Ectodermal cell (in vitro differentiated cells): ENCODE data around the gene ABHD8.
A peak's percentile ranks its signal among the peaks of the same experiment; 100 is the strongest.

Experiments
- H3K27ac ChIP-seq: 2 replicates; pipeline ENCODE4 v1.7.0; 2013; ENCODE audit warnings: mild to moderate bottlenecking, low read depth, low read length; ENCODE audit not compliant: insufficient read depth, poor library complexity, severe bottlenecking
- H3K27me3 ChIP-seq: 2 replicates; pipeline ENCODE4 v1.7.0; 2013; ENCODE audit warnings: mild to moderate bottlenecking, low read length; ENCODE audit not compliant: insufficient read depth, control insufficient read depth, poor library complexity, severe bottlenecking
- H3K36me3 ChIP-seq: one replicate; pipeline ENCODE4 v1.7.0; 2013; ENCODE audit warnings: low read length; ENCODE audit not compliant: control insufficient read depth, insufficient read depth
- H3K4me1 ChIP-seq: one replicate; pipeline ENCODE4 v1.7.0; 2013; ENCODE audit warnings: low read length; ENCODE audit not compliant: control insufficient read depth, insufficient read depth
- H3K4me3 ChIP-seq: 2 replicates; pipeline ENCODE4 v1.7.0; 2013; ENCODE audit warnings: low read depth, low read length, control low read depth; ENCODE audit not compliant: insufficient read depth
- H3K9me3 ChIP-seq: 2 replicates; pipeline ENCODE4 v1.7.0; 2013; ENCODE audit warnings: mild to moderate bottlenecking, low read length, moderate library complexity; ENCODE audit not compliant: control insufficient read depth
- WGBS, 2 experiments: methylation state at CpG; one replicate each; pipeline ENCODE4 v1.1.7; 2013; ENCODE audit warnings: missing lambda C conversion rate in 2 of 2; 5-methylcytosine and 5-hydroxymethylcytosine counted together

Gene ABHD8

DNA sequence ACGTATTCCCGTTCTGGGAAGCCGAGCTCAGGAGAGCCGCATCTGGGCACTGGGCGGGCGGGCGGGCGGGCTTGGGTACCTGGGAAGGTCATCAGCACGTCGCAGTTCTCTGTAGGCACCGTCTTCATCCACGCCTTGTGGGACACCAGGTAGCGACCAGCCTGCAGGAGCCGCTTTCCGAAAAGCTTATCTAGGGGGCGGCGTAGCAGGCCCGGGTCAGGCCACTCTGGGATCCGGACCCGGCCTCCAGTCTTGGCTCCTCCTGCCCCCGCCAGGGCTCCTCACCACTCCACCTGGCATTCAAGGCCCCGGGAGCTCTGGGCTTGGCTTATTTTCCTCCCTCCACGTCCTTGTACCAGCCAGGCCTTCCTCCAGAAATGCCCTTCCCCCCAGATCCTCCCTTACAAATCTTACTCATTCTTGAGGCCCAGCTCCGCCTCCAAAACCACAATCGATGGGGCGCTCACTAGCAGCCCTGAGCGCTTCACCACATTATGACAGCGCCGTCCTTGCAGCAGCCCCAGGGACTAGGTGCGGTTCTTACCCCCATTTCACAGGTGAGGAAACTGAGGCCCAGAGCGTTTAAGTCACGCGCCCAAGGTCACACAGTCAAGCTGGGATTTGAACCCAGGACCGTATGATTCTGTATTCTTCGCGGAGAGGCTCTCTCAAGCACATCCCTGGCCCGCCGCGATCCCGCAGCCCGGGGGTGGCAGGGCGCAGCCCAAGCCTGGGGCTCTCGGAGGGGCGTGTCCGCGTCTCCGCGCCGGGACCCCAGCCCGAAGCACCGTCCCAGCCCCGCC, 30.6 kb upstream of the ABHD8 start:
- peaks cover 5% of the 10 kb centered on the region for H3K36me3 ChIP-seq
- no peak overlapping the region for H3K27ac ChIP-seq
- H3K27me3 ChIP-seq: peaks cover 9% of the 10 kb centered on the region
- H3K9me3 ChIP-seq: no peaks in the 10 kb centered on the region
- WGBS, 2 experiments: 26 to 28% methylated on average over 52 of the region's 52 CpGs
- H3K4me3 ChIP-seq: peak overlapping the region; percentile 86
- peaks cover 4% of the 10 kb centered on the region for H3K4me1 ChIP-seq

DNA sequence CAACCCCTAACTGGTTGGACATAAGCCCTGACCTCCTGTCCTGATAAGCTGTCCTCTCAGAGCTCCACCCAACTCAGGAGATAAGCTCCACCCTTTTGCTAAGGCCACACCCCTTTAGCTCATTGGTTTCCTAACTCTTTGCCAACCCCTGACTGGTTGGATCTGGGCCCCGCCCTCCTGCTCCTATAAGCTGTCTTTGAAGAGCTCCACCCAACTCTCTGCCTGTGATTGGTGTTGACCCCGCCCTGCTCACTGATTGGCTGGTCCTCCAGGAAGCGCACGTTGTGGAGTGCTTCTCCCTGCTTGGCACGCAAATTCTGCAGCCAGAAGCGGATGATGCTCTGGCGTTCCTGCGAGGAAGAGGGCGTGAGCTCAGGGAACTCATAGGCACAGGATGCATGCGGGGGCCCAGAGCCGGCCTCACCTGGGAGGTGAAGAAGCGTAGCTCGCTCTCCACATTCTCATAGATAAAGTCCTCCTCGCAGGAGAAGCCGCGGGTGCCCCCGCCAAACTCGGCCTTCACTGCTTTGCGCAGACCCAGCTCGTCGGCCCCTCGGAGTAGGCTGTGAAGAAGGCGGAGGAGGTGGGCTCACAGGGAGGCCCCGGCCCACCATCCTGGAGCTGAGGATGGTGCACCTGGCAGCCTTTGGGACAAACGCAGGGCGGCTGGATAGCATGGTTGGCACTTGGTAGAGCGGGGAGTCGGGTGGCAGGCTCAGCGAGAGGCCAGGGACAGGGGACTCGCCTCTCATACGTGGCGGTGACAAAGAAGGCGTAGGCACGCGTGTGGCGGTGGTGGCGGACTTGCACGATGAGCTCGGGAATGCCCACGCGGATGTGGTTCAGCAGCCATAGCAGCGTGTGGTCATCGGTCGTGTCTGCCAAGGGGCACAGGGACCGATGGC, 29.7 kb upstream of the ABHD8 start:
- Histone ChIP-seq H3K27ac (no peak overlapping the region), H3K36me3 (peaks cover 5% of the 10 kb centered on the region), H3K27me3 (peaks cover 12% of the 10 kb centered on the region), H3K4me3 (no peak overlapping the region), H3K4me1 (peaks cover under 1% of the 10 kb centered on the region), H3K9me3 (no peaks in the 10 kb centered on the region)
- 94 to 95% methylated on average over 45 of the region's 45 CpGs for WGBS, 2 experiments

- 90 to 94% methylated on average over 8 of the region's 8 CpGs for WGBS, 2 experiments
- Histone ChIP-seq H3K36me3 (peaks cover 5% of the 10 kb centered on the region), H3K4me1 (peaks cover 1% of the 10 kb centered on the region), H3K9me3 (no peaks in the 10 kb centered on the region), H3K4me3 (no peak overlapping the region), H3K27me3 (peaks cover 12% of the 10 kb centered on the region), H3K27ac (no peak overlapping the region)
Observed at GRCh38 chr19:17332360-17332676, 29.1 kb upstream of the ABHD8 start.

DNA sequence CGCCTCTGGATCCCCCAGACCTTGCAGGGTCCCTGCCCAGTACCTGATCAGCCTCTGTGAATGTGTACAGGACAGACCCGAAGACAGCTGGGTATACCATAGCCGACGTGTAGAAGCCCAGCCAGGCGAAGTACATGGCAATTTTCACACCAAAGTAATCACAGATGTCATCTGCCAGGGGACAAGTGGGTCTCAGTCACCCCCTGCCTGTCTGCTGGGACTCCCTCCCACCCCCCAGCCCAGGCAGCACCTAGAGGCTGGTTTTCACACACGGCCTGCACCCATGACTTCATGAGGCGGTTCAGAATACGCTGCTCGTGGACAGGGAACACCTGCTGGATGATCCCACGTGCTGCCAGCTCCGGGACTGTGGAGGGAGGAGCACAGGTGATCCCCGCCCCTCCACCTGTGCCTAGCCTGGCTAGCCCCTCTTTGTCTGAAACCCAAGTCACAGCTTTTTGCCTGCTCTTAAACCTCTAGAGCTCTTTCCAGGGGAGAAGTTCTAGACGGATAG, 27.9 kb upstream of the ABHD8 start:
- 90 to 94% methylated on average over 13 of the region's 13 CpGs for WGBS, 2 experiments
- Histone ChIP-seq H3K4me3 (no peak overlapping the region), H3K9me3 (no peaks in the 10 kb centered on the region), H3K4me1 (peaks cover 9% of the 10 kb centered on the region), H3K36me3 (peaks cover 5% of the 10 kb centered on the region), H3K27ac (no peak overlapping the region), H3K27me3 (peaks cover 12% of the 10 kb centered on the region)

- Histone ChIP-seq H3K4me3 (no peak overlapping the region), H3K27me3 (peaks cover 12% of the 10 kb centered on the region), H3K9me3 (no peaks in the 10 kb centered on the region), H3K36me3 (peaks cover 5% of the 10 kb centered on the region), H3K4me1 (peaks cover 9% of the 10 kb centered on the region), H3K27ac (no peak overlapping the region)
- WGBS, 2 experiments: 92 to 94% methylated on average over 24 of the region's 24 CpGs
Observed at GRCh38 chr19:17330262-17331044, 27.2 kb upstream of the ABHD8 start.

DNA sequence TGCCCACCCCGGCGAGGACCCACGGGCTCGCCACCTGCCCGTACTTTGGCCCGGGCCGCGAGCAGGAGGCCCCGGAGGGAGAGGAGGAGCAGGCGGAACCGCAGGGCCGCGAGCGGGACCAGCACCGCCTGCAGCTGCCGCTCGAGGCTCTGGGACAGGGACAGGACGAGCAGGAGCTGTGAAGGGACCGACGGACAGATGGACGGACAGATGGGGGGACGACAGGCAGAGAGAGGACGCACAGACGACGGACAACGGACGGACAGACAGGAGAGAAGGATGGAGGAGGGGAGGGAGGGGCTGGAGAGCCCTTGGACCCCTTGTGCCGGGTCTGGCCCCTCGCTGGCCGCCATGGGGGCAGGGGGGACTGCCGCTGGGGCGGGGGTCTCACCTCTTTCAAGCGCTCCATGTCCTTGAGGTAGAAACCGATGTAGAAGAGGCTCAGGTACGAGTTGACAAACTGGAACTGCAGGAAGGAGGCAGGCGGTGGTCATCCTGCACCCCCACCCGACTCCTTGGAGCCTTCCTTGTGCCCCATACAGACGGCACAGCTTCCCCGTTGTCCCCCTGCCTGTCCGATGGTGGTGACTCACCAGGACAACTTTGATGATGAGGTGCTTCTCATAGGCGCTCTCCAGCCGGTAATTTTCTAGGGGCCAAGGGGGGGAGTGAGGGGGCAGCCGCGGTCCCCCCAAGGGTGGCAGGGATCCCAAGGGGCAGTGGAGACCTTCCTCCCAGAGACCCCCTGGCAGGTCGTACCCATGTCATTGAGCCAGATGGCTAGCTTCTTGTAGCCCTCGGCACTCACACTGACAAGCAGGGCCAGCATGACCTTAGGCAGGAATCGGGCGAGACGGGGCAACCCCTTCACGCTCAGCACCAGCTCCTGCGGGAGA, 26.4 kb upstream of the ABHD8 start:
- Histone ChIP-seq H3K4me1 (peaks cover 9% of the 10 kb centered on the region), H3K9me3 (no peaks in the 10 kb centered on the region), H3K27ac (no peak overlapping the region), H3K36me3 (peaks cover 9% of the 10 kb centered on the region), H3K4me3 (no peak overlapping the region), H3K27me3 (peaks cover 12% of the 10 kb centered on the region)
- WGBS, 2 experiments: 88 to 90% methylated on average over 51 of the region's 51 CpGs

GRCh38 chr19:17328517-17329365, 25.5 kb upstream of the ABHD8 start:
- Histone ChIP-seq H3K9me3 (no peaks in the 10 kb centered on the region), H3K27me3 (peaks cover 12% of the 10 kb centered on the region), H3K36me3 (peaks cover 9% of the 10 kb centered on the region), H3K4me1 (peaks cover 9% of the 10 kb centered on the region), H3K27ac (no peak overlapping the region), H3K4me3 (peak overlapping the region; percentile 47)
- 26% methylated on average over 87 of the region's 94 CpGs for WGBS, 2 experiments

- no peaks in the 10 kb centered on the region for H3K9me3 ChIP-seq
- H3K27me3 ChIP-seq: peaks cover 12% of the 10 kb centered on the region
- peak overlapping the region; percentile 37 for H3K27ac ChIP-seq
- peaks cover 6% of the 10 kb centered on the region for H3K36me3 ChIP-seq
- 3 to 4% methylated on average over 61 to 64 of the region's 64 CpGs for WGBS, 2 experiments
- peak overlapping the region; percentile 47 for H3K4me3 ChIP-seq
- H3K4me1 ChIP-seq: peaks cover 9% of the 10 kb centered on the region
Observed at GRCh38 chr19:17327654-17328516, 24.7 kb upstream of the ABHD8 start.
